Measurements from ENCODE around the gene ATRIP.
"Not testable (repeated sequence)": the region's sequence is repeated elsewhere in the genome, so short reads cannot be mapped to it uniquely, and the experiment has no call there.

The ATRIP gene

DNA sequence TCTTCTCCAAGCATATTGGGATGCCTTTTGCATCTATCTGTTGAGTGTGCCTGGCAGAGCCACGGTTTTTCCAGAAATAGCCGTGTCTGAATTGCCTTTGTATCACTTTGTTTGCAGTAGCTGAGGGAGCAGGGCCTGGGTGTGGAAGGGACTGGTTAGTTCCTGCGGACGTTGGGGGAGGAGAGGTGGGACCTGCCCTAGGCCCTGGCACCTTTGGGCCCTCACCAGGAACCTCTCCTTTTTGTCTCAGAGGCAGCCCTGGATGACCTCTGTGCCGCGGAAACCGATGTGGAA, 18.6 kb downstream of the ATRIP start:
- DNase-seq (ENCODE audit: low spot score in 2 of 2) = no peak
- H3K4me1 Mint-ChIP-seq = peaks cover 45% of the 10 kb centered on the region
- H3K4me3 Mint-ChIP-seq = peak overlapping the region; percentile 95
- no peaks in the 10 kb centered on the region for H3K9me3 Mint-ChIP-seq
- ATAC-seq = no peak
- peak overlapping the region; percentile 96 for H3K27ac Mint-ChIP-seq
- H3K36me3 Mint-ChIP-seq = peaks cover 79% of the 10 kb centered on the region

DNA sequence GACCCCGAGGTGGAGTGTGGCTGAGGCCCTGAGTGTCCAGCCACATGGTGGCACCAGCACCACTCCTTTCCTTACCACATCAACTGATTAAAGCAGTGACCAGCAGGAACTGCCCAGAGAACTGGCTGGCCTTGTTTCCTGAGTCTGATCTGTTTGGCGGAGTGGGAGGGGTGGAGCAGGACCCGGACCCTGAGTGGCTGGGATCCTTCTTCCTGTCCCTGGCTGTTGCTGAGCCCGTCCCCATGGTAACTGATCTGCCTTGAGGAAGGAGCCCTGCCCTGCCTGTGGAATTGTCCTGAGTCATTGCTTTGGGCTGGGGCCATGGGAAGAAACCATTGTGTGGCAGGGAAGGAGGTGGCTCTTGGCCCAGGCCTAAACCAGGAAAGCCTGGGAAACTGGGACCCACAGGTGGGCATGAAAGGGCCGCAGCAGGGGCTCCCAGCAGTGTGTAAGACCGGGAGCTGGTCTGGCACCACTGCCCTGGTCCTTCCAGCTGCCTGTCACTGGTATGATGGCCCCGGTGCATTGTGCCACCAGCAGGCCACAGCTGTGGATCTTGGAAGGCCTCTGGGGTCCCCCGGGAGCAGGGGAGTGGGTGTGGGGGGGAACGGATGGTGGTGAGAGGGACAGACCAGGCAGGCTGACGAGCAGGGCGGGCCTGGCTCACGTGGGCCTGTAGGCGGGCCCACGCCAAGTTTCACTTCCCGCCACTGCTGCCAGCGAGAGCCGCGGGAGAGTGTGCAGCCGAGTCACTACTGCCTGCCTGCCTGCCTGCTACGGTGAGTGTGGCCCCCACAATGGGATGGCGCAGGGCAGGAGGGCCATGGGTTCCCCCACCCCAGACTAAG, 19.2 kb downstream of the ATRIP start:
- H3K27ac Mint-ChIP-seq = peak overlapping the region; percentile 96
- peaks cover 78% of the 10 kb centered on the region for H3K36me3 Mint-ChIP-seq
- peak overlapping the region; percentile 95 for H3K4me3 Mint-ChIP-seq
- DNase-seq (ENCODE audit: low spot score in 2 of 2) (peak; percentile 74 to 89), ATAC-seq (peak; percentile 94)
- H3K4me1 Mint-ChIP-seq = peaks cover 49% of the 10 kb centered on the region
- no peaks in the 10 kb centered on the region for H3K9me3 Mint-ChIP-seq

DNA sequence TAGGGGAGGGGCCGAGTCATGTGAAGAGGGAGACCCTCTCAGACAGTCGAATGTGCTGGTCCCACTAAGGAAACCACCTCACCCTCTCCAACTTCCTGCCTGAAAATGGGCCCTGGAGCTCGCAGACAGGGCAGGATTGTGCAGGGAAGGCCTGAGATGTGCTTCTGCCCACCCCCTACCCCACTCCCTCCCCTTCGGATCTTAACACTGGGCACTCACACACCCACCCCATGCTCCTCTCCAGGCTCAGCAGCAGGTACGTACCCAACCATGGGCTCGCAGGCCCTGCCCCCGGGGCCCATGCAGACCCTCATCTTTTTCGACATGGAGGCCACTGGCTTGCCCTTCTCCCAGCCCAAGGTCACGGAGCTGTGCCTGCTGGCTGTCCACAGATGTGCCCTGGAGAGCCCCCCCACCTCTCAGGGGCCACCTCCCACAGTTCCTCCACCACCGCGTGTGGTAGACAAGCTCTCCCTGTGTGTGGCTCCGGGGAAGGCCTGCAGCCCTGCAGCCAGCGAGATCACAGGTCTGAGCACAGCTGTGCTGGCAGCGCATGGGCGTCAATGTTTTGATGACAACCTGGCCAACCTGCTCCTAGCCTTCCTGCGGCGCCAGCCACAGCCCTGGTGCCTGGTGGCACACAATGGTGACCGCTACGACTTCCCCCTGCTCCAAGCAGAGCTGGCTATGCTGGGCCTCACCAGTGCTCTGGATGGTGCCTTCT, 20.0 kb downstream of the ATRIP start:
- H3K9me3 Mint-ChIP-seq = no peaks in the 10 kb centered on the region
- ATAC-seq = peak; percentile 52
- DNase-seq (ENCODE audit: low spot score in 2 of 2) = peak in 1 of 2 donors; percentile 69
- peak overlapping the region; percentile 95 for H3K4me3 Mint-ChIP-seq
- H3K4me1 Mint-ChIP-seq = peaks cover 49% of the 10 kb centered on the region
- peaks cover 76% of the 10 kb centered on the region for H3K36me3 Mint-ChIP-seq
- peak overlapping the region; percentile 96 for H3K27ac Mint-ChIP-seq

DNA sequence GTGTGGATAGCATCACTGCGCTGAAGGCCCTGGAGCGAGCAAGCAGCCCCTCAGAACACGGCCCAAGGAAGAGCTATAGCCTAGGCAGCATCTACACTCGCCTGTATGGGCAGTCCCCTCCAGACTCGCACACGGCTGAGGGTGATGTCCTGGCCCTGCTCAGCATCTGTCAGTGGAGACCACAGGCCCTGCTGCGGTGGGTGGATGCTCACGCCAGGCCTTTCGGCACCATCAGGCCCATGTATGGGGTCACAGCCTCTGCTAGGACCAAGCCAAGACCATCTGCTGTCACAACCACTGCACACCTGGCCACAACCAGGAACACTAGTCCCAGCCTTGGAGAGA, 20.5 kb downstream of the ATRIP start:
- Mint-ChIP-seq H3K9me3 (no peaks in the 10 kb centered on the region), H3K27ac (peak overlapping the region; percentile 96), H3K36me3 (peaks cover 74% of the 10 kb centered on the region), H3K4me3 (peak overlapping the region; percentile 95), H3K4me1 (peaks cover 49% of the 10 kb centered on the region)
- ATAC-seq = peak; percentile 9
- DNase-seq (ENCODE audit: low spot score in 2 of 2) = no peak

DNA sequence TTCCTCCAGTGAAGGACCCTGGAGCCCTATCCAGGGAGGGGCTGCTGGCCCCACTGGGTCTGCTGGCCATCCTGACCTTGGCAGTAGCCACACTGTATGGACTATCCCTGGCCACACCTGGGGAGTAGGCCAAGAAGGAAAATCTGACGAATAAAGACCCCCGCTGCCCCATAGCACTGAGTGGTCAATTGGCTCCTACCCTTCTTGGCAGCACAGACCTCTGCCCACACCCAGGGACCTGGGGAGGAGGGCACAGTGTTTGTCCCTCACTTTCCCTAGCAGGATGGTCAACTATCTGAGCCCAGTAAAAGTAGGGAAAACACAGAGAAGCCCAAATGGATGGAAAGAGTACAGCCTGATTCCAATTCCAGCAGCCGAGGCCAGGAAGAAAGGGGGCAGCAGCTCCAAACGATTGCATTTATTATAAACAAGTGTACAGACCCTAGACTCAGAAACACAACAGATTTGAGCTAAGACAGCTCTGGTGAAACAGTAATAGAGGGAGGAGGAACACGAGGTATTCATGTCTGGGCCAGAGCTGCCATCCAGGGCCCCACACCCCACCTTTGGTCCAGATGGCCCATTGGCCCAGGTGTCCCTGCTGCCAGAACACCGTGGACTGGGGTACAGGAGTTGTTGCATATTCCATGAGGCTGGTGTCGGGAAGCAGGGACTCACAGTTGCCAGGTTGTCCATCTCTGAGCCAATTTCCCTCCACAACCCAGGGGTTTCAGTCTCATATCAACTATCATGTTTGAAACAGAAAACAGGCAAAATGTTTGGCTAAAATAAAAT, 21.1 kb downstream of the ATRIP start:
- Mint-ChIP-seq H3K27ac (peak overlapping the region; percentile 96), H3K9me3 (no peaks in the 10 kb centered on the region), H3K4me1 (peaks cover 51% of the 10 kb centered on the region), H3K4me3 (peak overlapping the region; percentile 95), H3K36me3 (peaks cover 75% of the 10 kb centered on the region)
- ATAC-seq (no peak), DNase-seq (ENCODE audit: low spot score in 2 of 2) (no peak)

DNA sequence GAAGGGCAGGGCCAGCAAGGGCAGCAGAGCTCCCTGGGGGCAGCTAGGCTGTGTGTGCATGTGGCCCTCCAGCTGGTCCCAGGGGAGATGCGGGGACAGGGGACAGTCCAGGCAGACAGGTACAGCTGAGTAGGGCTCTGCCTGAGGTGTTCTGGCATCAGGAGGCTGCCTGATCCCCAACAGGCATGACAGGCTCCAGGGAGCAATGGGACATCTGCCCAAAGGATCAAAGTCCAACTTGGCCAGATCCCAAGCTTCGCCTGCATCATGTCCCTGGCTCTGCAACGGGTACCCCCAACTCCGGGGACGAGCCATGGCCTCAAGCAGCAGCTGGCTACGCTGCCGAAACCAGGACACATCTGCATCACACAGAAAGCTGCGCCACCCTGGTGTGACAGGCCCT, 21.8 kb downstream of the ATRIP start:
- no peaks in the 10 kb centered on the region for H3K9me3 Mint-ChIP-seq
- H3K36me3 Mint-ChIP-seq = peaks cover 82% of the 10 kb centered on the region
- H3K27ac Mint-ChIP-seq = peak overlapping the region; percentile 96
- H3K4me3 Mint-ChIP-seq = peak overlapping the region; percentile 95
- ATAC-seq (no peak), DNase-seq (ENCODE audit: low spot score in 2 of 2) (no peak)
- peaks cover 57% of the 10 kb centered on the region for H3K4me1 Mint-ChIP-seq

DNA sequence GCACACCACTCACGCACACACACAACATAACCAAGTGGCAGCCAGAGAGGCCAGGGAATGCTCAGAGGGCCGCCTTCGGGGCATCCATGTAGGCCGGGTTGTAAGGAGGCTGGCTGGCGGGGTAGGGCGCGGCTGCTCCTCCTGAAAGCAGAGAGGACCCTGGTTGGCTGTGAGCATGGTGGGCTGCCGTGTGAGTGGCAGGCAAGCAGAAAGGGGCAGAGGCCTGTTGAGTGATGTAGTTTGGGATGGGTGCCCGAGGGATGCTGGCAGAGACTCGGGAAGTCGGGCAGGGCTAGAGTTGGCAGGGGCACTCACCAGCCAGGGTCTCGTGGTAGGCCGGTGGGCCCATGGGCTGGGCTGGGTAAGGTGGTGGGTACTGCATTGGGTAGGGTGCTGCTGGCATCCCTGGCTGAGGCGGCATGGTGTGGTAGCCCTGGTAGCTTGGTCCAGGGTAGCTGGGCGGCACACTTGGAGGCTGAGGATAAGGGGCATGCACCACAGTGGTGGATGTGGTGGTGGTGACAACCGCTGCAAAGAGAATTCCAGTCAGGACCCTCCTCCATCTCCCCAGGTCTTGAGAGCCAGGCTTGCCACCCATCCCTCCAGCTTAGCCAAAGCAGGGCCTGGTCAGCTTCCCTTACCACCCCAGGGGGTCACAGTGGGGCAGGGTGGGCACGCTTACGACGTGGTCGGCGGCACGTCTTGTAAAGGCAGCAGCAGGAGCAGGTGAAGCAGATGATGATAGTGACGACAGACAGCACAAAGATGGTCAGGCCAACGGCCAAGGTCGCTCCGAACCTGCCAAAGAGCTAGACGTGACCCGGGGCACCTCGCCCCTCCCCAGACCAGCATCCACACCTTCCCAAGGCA, 22.7 kb downstream of the ATRIP start:
- ATAC-seq (no peak), DNase-seq (ENCODE audit: low spot score in 2 of 2) (no peak)

DNA sequence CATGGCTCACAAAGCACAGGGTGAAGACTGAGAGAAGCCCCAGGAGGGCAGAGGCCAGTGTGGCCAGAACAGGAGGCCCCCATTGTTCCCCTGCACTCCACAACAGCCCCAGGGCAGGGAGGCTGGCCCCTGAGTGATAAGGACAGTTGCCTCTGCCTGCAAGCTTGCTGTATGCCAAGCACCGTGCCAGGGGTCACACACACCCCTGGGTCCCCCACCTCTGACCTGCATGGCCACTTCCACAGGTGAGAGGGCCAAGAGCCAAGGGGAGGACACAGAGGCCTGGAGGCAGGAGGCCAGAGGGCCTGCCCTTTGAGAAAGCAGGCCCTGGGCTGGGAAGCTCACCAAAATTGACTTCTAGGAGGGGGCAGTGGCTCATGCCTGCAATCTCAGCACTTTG, 23.7 kb downstream of the ATRIP start:
- no peak for DNase-seq (ENCODE audit: low spot score in 2 of 2)
- Mint-ChIP-seq H3K36me3 (peaks cover 76% of the 10 kb centered on the region), H3K4me1 (peaks cover 71% of the 10 kb centered on the region), H3K27ac (peak overlapping the region; percentile 96), H3K4me3 (peak overlapping the region; percentile 95), H3K9me3 (no peaks in the 10 kb centered on the region)
- ATAC-seq = no peak

More for the DNA sequence above, 22.7 kb downstream of the ATRIP start:
- Mint-ChIP-seq H3K4me3 (peak overlapping the region; percentile 95), H3K36me3 (peaks cover 81% of the 10 kb centered on the region), H3K4me1 (peaks cover 62% of the 10 kb centered on the region), H3K9me3 (no peaks in the 10 kb centered on the region), H3K27ac (peak overlapping the region; percentile 96)

DNA sequence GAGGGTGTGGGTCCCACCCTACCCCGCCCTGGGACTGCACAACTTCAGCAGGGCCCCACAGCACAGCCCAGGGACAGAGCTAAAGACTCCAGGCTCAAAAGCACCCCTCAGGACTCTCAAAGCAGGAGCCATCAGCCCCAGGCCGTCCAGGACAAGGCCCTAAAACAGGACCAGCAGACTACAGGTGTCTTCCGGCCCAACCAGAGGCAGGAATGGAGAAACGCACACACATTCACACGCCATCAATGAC, 26.1 kb downstream of the ATRIP start:
- peak; percentile 38 for ATAC-seq
- Mint-ChIP-seq H3K9me3 (no peaks in the 10 kb centered on the region), H3K27ac (peak overlapping the region; percentile 96), H3K4me3 (peak overlapping the region; percentile 95), H3K4me1 (peaks cover 61% of the 10 kb centered on the region), H3K36me3 (peaks cover 54% of the 10 kb centered on the region)
- no peak for DNase-seq (ENCODE audit: low spot score in 2 of 2)

DNA sequence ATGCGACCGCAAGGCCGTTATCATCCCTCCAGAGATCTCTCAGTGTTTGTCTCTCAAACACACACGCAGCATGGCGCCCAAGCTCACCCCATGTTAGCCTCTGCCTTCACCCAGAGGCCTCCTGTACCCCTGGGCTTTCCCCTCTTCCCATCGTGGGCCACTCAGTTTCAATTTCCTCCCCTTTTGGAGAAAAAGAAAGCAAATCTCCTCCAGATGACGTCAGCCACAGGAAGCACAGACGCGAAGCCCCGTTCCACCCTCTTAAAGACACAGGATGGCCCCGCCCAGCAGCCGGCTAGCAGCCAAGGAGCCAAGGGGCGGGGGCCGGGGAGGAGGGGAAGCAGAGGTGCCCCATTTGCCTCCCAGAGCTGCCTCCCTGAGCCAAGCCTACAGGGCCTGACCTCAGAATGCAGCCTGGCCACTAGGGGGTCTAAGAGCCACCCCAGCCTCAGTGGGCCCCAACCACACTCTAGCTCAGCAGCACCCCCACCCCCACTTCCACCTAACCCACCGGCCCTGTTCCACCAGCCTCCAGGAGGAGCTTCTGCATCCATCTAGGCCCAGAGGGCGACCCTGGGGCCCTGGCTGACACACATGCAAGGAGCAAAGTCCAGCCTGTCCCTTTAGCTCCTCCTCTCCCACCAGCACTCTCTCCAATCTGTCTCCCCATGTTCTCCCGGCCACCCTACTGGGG, 26.5 kb downstream of the ATRIP start:
- Mint-ChIP-seq H3K36me3 (peaks cover 49% of the 10 kb centered on the region), H3K9me3 (no peaks in the 10 kb centered on the region), H3K27ac (peak overlapping the region; percentile 96), H3K4me1 (peaks cover 61% of the 10 kb centered on the region), H3K4me3 (peak overlapping the region; percentile 95)
- DNase-seq (ENCODE audit: low spot score in 2 of 2) (peak; percentile 72 to 95), ATAC-seq (peak; percentile 89)

DNA sequence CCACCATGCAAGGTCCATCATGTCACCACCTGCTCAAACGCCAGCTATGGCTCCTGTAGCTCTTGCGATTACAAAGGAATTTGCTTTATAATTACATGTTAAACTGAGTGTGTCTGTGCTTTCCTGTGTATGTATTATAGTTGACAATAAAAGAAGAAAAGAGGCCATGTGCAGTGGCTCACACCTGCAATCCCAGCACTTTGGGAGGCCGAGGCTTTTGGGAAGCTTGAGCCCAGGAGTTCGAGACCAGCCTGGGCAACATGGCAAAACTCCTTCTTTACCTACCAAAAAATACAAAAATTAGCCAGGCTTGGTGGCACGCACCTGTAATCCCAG, 27.0 kb downstream of the ATRIP start:
- Mint-ChIP-seq H3K4me3 (peak overlapping the region; percentile 95), H3K4me1 (peaks cover 61% of the 10 kb centered on the region), H3K36me3 (peaks cover 46% of the 10 kb centered on the region), H3K9me3 (no peaks in the 10 kb centered on the region), H3K27ac (peak overlapping the region; percentile 96)
- ATAC-seq = no peak
- DNase-seq (ENCODE audit: low spot score in 2 of 2) = no peak

DNA sequence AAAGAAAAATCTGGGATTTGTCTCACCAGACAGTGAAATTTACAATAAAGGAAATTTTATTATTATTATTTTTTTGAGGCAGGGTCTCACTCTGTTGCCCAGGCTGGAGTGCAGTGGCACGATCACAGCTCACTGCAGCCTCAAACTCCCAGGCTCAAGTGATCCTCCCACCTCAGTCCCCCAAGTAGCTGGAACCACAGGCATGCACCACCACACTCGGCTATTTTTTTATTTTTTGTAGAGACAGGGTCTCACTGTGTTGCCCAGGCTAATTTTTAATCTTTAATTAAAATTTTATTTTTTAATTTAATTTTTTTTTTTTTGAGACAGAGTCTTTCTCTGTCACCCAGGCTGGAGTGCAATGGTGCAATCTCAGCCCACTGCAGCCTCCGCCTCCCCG, 27.5 kb downstream of the ATRIP start:
- peak overlapping the region; percentile 96 for H3K27ac Mint-ChIP-seq
- not testable (repeated sequence) for H3K9me3 Mint-ChIP-seq; ATAC-seq; H3K4me3 Mint-ChIP-seq; DNase-seq (ENCODE audit: low spot score in 2 of 2)
- peaks cover 46% of the 10 kb centered on the region for H3K36me3 Mint-ChIP-seq
- peaks cover 61% of the 10 kb centered on the region for H3K4me1 Mint-ChIP-seq

DNA sequence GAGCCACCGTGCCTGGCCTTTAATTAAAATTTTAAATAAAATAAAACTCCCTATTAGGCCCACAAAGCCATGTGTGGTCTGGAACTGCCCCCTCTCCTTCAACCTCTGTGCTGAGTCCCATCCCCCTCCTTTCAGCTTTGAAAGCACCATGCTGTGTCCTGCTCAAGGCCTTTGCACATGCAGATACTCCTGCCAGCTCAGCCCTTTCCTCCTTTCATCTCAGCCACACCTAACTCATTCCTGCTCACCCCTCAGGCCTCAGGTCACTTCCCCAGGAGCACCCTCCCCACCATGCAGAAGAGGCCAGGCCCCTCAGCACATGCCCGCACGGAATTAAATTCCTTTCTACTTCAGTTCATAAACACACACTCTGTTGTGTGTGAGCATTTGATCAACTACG, 28.1 kb downstream of the ATRIP start:
- H3K4me3 Mint-ChIP-seq = no peak overlapping the region
- peaks cover 60% of the 10 kb centered on the region for H3K4me1 Mint-ChIP-seq
- peak overlapping the region; percentile 77 for H3K27ac Mint-ChIP-seq
- ATAC-seq = no peak
- DNase-seq (ENCODE audit: low spot score in 2 of 2) = no peak
- no peaks in the 10 kb centered on the region for H3K9me3 Mint-ChIP-seq
- peaks cover 47% of the 10 kb centered on the region for H3K36me3 Mint-ChIP-seq

DNA sequence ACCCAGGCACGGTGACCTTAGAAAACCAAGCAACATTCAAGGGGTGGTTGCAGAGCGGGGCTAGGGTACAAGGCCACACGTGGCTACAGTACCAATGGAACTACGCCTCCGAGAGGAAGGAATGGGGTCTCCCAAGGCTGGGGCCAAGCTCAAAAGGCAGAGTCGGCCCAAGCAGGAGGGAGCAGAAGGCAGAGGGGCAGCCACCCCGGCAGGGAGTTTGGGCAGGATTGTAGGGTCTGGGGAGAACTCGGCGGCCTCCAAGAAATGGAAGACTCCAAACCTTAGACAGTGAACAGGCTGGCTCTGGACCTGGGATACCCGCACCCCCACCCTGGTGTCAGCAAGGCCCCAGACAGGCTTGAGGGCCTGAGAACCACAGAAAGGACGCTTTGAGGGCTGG, 28.7 kb downstream of the ATRIP start:
- ATAC-seq (no peak), DNase-seq (ENCODE audit: low spot score in 2 of 2) (no peak)
- Mint-ChIP-seq H3K9me3 (no peaks in the 10 kb centered on the region), H3K4me3 (no peak overlapping the region), H3K36me3 (peaks cover 44% of the 10 kb centered on the region), H3K27ac (peak overlapping the region; percentile 77), H3K4me1 (peaks cover 54% of the 10 kb centered on the region)
